Gastrocnemius medialis (tissue), 4 donors: ENCODE measurements around the gene TMEM164. TPM values are rescaled to one million over a fixed set of nuclear protein-coding genes. Genes with fewer than 3 reads are reported as not detected.

ENCODE experiments used
- ATAC-seq, 2 donors: fragments of 150-250 bp; one replicate each; pipeline ENCODE4 v1.9.1; 2016
- DNase-seq, 2 donors: peaks; one replicate each; pipeline ENCODE4 v3.0.0-alpha.2; 2019
- H3K27ac ChIP-seq, 4 donors: fragments of 200-600 bp; sonication (generic); 1 replicate in 1 of 4; 2 replicates in 3 of 4; pipeline ENCODE4 v1.5.1; 2016 to 2018; ENCODE audit warnings: mild to moderate bottlenecking in 2 of 4, moderate library complexity in 1 of 4
- H3K27me3 ChIP-seq, 3 donors: fragments of 200-600 bp; sonication (generic) in 2 of 3; 1 replicate in 1 of 3; 2 replicates in 2 of 3; pipeline versions ENCODE4 v1.5.1 to v1.6.0; 2016 to 2019; ENCODE audit warnings: mild to moderate bottlenecking in 1 of 3, moderate library complexity in 1 of 3
- H3K36me3 ChIP-seq, 2 donors: fragments of 200-600 bp; sonication (generic) in 1 of 2; one replicate each; pipeline ENCODE4 v1.5.1; 2017 to 2018
- H3K4me1 ChIP-seq, 2 donors: fragments of 200-600 bp; sonication (generic) in 1 of 2; one replicate each; pipeline ENCODE4 v1.5.1; 2016 to 2017; ENCODE audit warnings: mild to moderate bottlenecking in 2 of 2
- H3K4me3 ChIP-seq, 4 donors: fragments of 200-600 bp; sonication (generic) in 3 of 4; 1 replicate in 1 of 4; 2 replicates in 3 of 4; pipeline ENCODE4 v1.5.1; 2016 to 2019; ENCODE audit warnings: mild to moderate bottlenecking in 2 of 4
- H3K9me3 ChIP-seq, 3 donors: fragments of 200-600 bp; sonication (generic) in 2 of 3; 1 replicate in 1 of 3; 2 replicates in 2 of 3; pipeline ENCODE4 v1.5.1; 2016 to 2019
- POLR2A ChIP-seq, 2 donors: fragments of 450-650 bp; IDR thresholded peaks; one replicate each; pipeline ENCODE4 v1.6.1; 2017; ENCODE audit warnings: antibody characterized with exemption in 2 of 2, mild to moderate bottlenecking in 2 of 2, moderate library complexity in 2 of 2
- in situ Hi-C, 4 donors: fragments of 200-750 bp; cut with MboI; loops; one replicate each; pipeline versions ENCODE4 v1.15.0 to v1.8.0; 2017; ENCODE audit warnings: low sequenced_read_pairs in 4 of 4
- intact Hi-C: fragments of 100-400 bp; cut with DNase I; formaldehyde crosslinking; loops from one replicate; pipeline ENCODE4 v1.15.1; 2023; ENCODE audit warnings: low total_unique reads
- total RNA-seq, 4 donors: library from RNA; depleted of rRNA; stranded (reverse); fragments of >200 nt; gene quantifications; one replicate each; pipeline versions ENCODE4 v1.1.0 to v1.2.3, GENCODE V29; 2016
- TF ChIP-seq, protein P1 (sequence below), 5 experiments: fragments of 450-650 bp in 3 of 5; fragments of 200-600 bp in 2 of 5; sonication (generic) in 2 of 5; IDR thresholded peaks in 4 of 5; conservative IDR thresholded peaks in 1 of 5; 1 replicate in 4 of 5; 2 replicates in 1 of 5; pipeline ENCODE4 v1.5.1; 2016 to 2019; ENCODE audit warnings: antibody characterized with exemption in 5 of 5, mild to moderate bottlenecking in 3 of 5, moderate library complexity in 3 of 5

Gene TMEM164
- total RNA-seq, 4 donors from 2014 or later = 40.1 to 61.2 (median 47.3) TPM

DNA sequence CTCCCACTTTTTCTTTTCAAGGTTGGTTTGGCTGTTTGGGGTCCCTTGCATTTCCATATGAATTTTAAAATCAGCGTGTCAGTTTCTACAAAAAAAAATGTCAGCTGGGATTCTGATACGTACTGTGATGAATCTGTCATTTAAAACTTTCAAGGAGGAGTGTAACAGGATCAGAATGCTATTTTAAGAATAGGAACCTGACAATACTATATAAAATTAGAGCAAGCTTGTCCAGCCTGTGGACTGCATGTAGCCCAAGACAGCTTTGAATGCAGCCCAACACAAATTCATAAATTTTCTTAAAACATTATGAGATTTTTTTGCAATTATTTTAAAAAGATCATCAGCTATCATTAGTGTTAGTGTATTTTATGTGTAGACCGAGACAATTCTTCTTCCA is 56.5 kb downstream of the TMEM164 start:
- intact Hi-C loops = loop anchor here (5.0 kb wide), 1 partner anchor 52 kb away; no protein-coding TSS in a partner anchor
- peak; percentile 79 to 82 for ATAC-seq

DNA sequence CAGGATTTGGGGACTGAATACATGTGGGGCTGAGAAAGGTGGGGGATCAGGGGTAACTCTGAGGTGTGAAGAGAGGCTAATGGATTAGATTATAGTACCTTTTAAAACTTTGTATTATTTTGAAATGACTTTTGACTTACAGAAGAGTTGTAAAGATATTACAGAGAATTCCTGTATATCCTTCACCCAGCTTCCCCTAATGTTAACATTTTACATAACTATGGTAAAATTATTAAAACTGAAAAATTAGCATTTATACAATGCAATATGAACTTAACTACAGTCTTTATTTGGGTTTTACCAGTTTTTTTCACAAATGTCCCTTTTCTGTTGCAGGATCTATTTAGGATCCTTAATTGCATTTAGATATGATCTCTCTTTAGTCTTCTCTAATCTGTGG is 57.4 kb downstream of the TMEM164 start:
- Histone ChIP-seq H3K4me1 (peaks cover 26 to 42% of the 10 kb centered on the region in 2 donors), H3K4me3 (no peak overlapping the region), H3K27me3 (no peaks in the 10 kb centered on the region), H3K36me3 (no peaks in the 10 kb centered on the region), H3K27ac (peak overlapping the region; percentile 78 to 86 (median 80)), H3K9me3 (no peaks in the 10 kb centered on the region)
- ATAC-seq (no peak), DNase-seq (no peak)
- in situ Hi-C loops (no loop called here), intact Hi-C loops (no loop called here)
- TF ChIP-seq POLR2A (IDR thresholded peaks at IDR 0.05) = no peak
- TF ChIP-seq, protein P1, sequence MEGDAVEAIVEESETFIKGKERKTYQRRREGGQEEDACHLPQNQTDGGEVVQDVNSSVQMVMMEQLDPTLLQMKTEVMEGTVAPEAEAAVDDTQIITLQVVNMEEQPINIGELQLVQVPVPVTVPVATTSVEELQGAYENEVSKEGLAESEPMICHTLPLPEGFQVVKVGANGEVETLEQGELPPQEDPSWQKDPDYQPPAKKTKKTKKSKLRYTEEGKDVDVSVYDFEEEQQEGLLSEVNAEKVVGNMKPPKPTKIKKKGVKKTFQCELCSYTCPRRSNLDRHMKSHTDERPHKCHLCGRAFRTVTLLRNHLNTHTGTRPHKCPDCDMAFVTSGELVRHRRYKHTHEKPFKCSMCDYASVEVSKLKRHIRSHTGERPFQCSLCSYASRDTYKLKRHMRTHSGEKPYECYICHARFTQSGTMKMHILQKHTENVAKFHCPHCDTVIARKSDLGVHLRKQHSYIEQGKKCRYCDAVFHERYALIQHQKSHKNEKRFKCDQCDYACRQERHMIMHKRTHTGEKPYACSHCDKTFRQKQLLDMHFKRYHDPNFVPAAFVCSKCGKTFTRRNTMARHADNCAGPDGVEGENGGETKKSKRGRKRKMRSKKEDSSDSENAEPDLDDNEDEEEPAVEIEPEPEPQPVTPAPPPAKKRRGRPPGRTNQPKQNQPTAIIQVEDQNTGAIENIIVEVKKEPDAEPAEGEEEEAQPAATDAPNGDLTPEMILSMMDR (IDR thresholded peaks at IDR 0.05 in 4 of 5, conservative IDR thresholded peaks at IDR 0.05 in 1 of 5) = no peak

More for the DNA sequence above, 56.5 kb downstream of the TMEM164 start:
- in situ Hi-C loops = no loop called here
- TF ChIP-seq, protein P1 (IDR thresholded peaks at IDR 0.05 in 4 of 5, conservative IDR thresholded peaks at IDR 0.05 in 1 of 5) = no peak
- TF ChIP-seq POLR2A (IDR thresholded peaks at IDR 0.05) = peak in 1 of 2 donors; percentile 39
- Histone ChIP-seq H3K4me3 (no peak overlapping the region), H3K27ac (peak overlapping the region; percentile 78 to 86 (median 80)), H3K27me3 (no peaks in the 10 kb centered on the region), H3K36me3 (no peaks in the 10 kb centered on the region), H3K9me3 (no peaks in the 10 kb centered on the region), H3K4me1 (peaks cover 26 to 42% of the 10 kb centered on the region in 2 donors)
- no peak for DNase-seq

DNA sequence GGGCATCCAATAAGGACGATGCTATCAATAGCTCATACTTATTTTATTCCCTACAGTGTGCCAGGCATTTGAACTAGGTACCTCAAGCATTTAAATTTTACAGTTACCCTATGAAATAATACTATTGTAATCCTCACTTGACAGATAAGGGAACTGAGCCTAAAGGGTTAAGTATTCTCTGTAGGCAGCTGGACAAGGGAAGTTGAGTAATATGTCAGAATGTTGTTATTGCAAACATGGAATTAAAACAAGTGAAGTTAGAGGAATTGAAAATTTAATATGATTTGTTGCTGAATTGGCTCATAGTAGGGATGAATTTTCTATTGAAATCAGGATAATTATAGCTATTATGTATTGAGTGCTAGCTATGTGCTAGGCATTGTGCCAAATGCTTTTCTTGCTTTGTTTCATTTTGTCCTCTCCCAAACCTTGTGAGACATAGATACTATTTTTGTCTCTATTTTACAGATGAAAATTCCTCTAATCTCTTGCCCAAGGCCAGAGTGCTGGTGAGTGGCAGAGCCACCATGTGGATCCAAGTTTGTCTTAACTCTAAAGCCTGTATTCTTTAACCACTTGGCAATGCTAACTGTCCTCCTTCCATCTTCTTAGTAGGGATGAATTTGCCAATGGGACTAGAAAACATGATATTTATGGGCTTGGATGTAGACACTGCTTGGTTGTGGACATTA is 58.1 kb downstream of the TMEM164 start:
- ATAC-seq (peak; percentile 65 to 75), DNase-seq (peak in 1 of 2 donors; percentile 17)
- Histone ChIP-seq H3K9me3 (no peaks in the 10 kb centered on the region), H3K27me3 (no peaks in the 10 kb centered on the region), H3K27ac (peak overlapping the region; percentile 78 to 86 (median 80)), H3K36me3 (no peaks in the 10 kb centered on the region), H3K4me1 (peaks cover 26 to 45% of the 10 kb centered on the region in 2 donors), H3K4me3 (no peak overlapping the region)
- TF ChIP-seq, protein P1 (IDR thresholded peaks at IDR 0.05 in 4 of 5, conservative IDR thresholded peaks at IDR 0.05 in 1 of 5) = no peak
- no peak for TF ChIP-seq POLR2A (IDR thresholded peaks at IDR 0.05)
- in situ Hi-C loops = no loop called here
- intact Hi-C loops = no loop called here

DNA sequence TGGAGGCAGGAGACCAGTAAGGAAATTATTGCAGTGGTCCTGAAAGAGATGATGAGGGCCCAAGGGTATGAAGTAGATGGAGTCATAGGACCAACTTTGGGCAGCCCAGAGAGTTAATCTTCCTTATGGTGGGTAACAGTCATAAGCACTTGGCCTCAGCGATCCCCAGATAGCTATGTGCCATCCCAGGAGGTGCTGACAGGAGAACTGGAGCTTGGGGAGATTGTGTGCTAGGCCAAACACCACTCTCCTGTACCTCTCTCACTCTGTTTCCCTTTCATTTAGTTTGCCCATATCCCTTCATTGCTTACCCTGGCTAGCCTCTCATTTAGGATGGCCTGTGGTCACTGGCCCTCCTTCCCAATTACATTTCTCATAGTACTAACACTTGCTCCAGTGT is 60.0 kb downstream of the TMEM164 start:
- no peak for ATAC-seq
- intact Hi-C loops = no loop called here

More for the DNA sequence above, 60.0 kb downstream of the TMEM164 start:
- H3K27ac ChIP-seq = peak overlapping the region; percentile 57 to 86 (median 80)
- no peak overlapping the region for H3K4me3 ChIP-seq
- no peaks in the 10 kb centered on the region for H3K27me3 ChIP-seq
- in situ Hi-C loops = no loop called here
- peaks cover 25 to 38% of the 10 kb centered on the region in 2 donors for H3K4me1 ChIP-seq
- DNase-seq = no peak
- H3K9me3 ChIP-seq = no peaks in the 10 kb centered on the region
- H3K36me3 ChIP-seq = no peaks in the 10 kb centered on the region
- TF ChIP-seq, protein P1 (IDR thresholded peaks at IDR 0.05 in 4 of 5, conservative IDR thresholded peaks at IDR 0.05 in 1 of 5) = no peak
- TF ChIP-seq POLR2A (IDR thresholded peaks at IDR 0.05) = no peak
